ENCODE data around the gene HPF1.

The HPF1 gene

DNA sequence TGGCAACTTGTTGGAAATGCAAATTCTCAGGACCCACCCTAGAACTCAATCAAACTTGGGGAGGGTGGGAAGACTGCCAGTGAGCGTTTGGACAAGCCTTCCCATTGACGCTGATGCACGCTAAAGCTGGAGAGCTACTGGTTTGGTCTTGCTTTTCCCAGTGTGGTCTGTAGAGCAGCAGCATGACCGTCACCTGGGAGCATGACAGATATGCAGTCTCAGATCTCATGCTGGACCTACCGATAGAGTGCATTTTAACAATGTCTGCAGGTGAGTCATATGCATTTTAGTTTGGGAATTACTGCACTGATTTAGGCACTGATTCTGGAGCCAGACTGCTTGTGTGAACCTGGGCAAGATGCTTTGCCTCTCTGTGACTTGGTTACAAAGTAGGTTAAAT lies 27.2 kb downstream of the HPF1 start:
- DNase-seq, result no peak

DNA sequence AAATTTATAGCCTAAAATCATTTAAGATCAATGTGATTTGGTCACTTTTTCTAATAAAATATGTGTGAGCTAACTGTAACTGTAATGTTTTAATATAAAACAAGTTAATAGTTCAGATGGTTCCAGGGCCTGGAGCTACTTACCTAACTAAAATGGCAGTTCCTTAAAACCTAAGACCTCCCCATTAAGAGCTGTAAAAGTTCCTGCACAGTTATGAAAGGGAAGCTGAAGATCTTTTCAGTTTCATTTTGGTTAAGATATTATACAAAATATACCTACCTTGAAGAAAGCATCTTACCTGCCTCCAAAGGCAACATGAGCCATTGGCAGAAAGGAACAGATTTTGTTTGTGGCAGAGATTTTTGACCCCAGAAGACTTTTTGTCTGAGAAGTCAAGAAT lies 30.1 kb downstream of the HPF1 start:
- DNase-seq, result no peak

- no peak for DNase-seq
Measured at GRCh38 chr4:169724260-169724659, 33.5 kb downstream of the HPF1 start.

GRCh38 chr4:169723207-169723965 lies 34.4 kb downstream of the HPF1 start:
- no peak for DNase-seq

GRCh38 chr4:169720529-169720928 lies 37.2 kb downstream of the HPF1 start:
- DNase-seq, result no peak

GRCh38 chr4:169716677-169717076 lies 41.1 kb downstream of the HPF1 start:
- no peak for DNase-seq

- DNase-seq, result no peak
Measured at GRCh38 chr4:169715826-169716225, 41.9 kb downstream of the HPF1 start.

DNA sequence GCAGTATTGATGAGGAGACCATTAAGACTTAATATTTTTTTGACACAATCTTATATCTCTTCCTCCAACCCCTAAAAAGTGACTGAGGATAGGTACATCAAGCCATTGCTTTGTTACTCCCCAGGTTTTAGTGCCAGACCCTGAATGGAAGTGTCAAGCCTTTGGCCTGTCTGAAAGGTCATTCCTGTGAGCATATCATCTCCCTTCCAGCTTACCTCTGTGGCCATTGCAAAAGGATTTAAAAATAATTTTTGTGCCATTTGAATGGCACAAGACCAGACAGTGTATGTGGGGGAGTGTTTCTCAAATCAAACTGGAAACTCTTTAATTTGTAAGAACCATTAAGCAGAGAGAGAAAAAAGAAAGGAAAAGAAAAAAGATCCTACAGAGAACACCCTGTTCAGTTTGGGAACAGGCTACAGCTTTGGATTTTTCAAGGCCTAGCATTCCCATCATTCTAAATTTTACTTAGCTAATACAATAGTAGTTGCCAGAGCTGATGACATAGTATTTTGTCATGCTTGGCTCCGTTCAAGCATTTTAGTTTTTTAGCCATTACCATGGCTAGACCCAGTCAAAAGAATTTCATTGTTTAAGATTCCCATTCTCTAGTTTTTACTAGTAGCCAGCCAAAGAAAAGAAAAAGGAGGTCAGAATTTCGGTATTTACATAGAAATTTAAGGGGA lies 49.6 kb downstream of the HPF1 start:
- no peak for DNase-seq

GRCh38 chr4:169698331-169698730 lies 59.4 kb downstream of the HPF1 start:
- no peak for DNase-seq

DNA sequence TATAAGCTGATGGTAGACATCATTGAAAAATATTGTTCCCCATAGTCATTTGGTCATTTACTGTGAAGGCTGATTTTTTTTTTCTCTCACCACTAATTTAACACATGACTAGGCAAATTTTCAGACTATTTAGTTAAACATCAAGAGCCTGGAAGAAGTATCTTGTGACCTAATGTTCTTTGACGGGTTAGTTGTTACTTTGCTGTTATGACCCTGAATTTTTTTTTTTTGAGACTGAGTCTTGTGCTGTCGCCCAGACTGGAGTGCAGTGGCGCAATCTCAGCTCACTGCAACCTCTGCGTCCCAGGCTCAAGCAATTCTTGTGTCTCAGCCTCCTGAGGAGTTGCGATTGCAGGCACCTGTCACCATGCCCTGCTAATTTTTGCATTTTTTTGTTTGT lies 67.0 kb downstream of the HPF1 start:
- DNase-seq, result no peak

DNA sequence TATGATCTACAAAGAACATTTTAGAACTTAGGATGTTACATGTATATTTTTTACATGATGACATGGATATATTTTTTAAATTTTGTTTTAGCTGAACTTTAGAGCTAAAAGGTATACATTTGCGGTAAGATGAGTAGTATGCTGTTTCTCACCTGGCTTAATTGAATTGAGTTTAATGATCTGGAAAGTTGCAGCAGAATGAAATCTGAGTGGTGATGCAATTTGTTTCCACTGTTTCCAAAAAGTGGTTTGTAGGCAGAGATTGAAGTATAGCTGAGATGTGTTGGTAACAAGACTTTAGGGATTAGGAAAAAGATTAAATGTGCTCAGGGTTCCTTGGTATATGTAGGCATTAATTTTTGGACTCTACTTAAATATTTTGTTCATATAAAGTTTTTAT lies 68.1 kb downstream of the HPF1 start:
- no peak for DNase-seq

DNA sequence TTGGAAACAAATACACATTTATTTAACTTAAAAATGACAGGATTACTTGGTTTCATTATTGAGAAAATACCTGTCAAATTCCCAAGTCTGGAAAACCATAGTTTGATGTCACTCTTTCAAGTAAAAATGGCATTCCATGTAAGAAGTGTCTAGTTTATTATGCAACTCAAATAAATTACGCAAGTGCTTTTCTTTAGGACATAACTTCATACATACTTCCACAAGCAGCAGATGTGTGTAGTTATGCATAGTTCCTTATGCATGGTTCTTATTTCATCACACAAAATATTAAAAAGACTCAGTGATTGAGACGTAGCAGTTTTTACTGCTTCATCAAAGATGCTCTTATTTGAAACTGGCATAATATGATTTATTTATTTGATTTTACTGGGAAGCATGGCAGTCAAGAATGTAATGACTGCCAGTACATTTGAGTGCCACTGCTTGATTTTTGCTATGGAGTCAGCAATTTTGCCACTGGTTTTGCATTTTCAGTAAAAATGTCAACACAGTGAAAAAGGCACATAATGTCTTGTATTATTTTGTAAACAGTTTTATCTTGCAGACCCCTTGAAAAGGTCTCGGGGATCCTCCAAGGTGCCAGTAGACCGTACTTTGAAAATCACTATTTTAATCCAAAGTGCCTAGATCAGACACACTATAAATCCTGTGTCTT lies 75.2 kb downstream of the HPF1 start:
- DNase-seq, result no peak
